EH (cell line): ENCODE results near the gene DPP4.

Experiments used
- DNase-seq: peaks from one replicate; pipeline ENCODE4 v3.0.0-alpha.2; 2015; ENCODE audit warnings: low read depth

The DPP4 gene

GRCh38 chr2:162017233-162017632 is 56.8 kb downstream of the DPP4 start:
- DNase-seq, result no peak

GRCh38 chr2:162016080-162016479 is 57.9 kb downstream of the DPP4 start:
- no peak for DNase-seq

GRCh38 chr2:162014751-162015150 is 59.3 kb downstream of the DPP4 start:
- DNase-seq, result peak; percentile 38

DNA sequence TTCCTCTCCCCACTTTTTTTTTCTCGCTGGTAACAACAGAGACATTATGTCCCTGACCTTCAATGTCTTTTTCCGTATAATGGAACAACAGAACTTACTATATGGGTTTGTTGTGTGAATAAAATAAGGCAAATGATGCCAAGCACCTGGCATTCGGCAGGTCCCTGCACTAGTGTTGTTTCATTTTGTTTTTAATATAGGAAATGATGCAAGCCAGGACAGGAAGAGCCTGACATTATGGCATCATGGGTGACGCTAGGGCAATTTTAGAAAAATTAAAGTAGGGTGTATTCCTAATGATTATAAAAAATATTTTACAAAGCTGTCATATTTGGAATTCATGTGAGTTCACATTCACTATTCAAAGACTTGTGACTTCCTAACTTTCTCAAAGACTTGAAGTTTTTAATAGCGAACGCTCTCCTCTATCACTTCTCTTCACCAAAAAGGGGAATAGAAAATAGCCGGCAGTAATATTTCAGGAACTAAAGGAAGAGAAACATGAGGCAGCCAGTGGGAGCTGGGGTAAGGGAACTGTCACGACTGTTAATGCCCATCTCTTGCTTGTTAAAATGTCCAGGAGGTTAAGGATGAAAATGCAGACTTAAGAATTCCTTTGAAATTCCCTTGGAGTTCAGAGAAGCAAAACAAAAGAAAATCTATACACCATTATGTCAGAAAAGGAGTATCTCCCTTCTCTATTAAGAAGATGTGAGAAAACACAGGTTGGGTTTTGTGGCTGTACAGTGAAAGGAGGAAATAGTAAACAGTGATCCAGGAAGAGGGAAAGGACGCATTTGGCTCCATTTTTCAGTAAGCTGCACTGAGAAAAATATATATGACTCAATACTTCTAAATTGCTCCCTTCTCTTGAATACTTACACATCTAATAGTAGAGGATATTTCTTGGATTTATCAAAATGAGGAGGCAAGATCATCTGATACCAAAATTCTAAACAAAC is 60.2 kb downstream of the DPP4 start:
- no peak for DNase-seq

- DNase-seq, result no peak
Measured at GRCh38 chr2:162012565-162013058, 61.4 kb downstream of the DPP4 start.

- DNase-seq, result no peak
Measured at GRCh38 chr2:162011706-162012564, 62.1 kb downstream of the DPP4 start.

DNA sequence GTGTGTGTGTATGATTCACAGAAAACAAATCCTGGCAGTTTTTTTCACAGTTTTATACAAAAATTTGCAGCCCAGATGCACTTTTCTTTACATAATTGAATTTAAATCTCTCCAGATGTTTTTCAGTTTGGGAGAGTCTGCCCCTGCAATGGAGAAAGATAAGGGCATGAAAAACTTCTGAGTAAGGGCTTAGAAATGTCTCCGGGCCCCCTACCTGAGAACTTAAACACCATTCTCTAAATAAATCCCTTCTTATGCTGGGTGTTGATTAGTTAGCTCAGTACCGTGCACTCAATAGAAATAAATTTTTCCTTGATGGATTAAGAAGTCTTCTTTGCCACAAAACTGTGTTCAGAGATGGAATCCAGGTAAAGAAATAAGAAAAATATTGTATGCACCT is 64.5 kb downstream of the DPP4 start:
- DNase-seq, result no peak

GRCh38 chr2:162007447-162008040 is 66.5 kb downstream of the DPP4 start:
- DNase-seq, result peak; percentile 34

DNA sequence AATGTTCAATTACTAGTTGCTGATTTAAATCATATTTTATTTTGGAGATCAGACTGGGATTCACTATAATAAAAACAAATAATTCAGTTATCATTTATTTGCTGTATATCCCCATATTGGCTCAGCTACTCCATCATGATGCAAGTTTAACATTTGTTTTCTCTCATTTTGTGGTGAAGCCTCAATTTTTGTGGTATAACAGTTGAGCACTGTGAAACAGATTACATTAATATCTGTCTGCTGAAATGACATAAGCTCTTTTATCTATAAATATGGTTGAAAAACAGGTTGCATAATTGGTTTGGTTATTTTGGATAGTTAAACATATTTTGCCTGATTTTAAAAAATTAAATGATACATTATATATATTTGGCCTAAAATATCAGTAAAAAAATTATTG is 67.7 kb downstream of the DPP4 start:
- no peak for DNase-seq

- no peak for DNase-seq
Measured at GRCh38 chr2:162004031-162004430, 70.0 kb downstream of the DPP4 start.

GRCh38 chr2:162002623-162003235 is 71.3 kb downstream of the DPP4 start:
- DNase-seq, result no peak

DNA sequence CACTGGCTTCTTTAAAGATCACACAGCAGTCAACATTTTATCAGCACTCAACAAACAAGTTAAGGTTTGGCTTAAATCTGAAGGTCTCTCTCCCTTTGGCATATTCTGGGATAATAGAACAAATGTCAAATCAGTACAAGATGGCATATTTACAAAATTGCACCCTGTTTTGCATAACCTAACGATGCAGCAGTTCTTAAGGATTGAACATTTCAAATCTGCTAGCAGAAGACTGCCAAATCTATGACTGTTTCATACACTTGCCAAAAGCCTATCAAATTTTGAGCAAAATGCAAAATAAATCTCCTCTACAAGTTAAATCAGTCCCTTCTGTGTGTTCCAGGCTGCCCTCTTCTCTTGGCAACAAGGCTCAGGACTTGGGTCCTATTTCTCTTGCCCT is 73.6 kb downstream of the DPP4 start:
- DNase-seq, result no peak

- DNase-seq, result no peak
Measured at GRCh38 chr2:161999321-161999720, 74.7 kb downstream of the DPP4 start.

DNA sequence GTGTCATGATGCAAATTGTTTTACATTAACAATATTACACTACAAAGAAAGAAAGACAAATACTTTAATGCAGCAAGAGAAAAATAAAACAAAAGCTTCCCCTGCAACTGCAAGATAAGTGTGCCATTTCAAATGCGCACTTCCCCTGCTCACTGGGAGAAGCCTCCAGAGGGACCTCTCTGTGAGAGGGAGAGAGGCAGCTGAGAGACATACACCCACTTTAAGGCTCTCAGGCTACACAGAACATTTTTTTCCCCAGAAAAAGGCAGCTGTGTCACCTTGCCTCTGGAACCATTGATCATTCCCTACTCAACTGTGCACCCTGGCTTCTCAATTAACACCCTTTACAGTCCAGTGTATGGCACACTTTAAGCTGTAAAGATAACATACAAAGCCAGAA is 75.2 kb downstream of the DPP4 start:
- no peak for DNase-seq

- no peak for DNase-seq
Measured at GRCh38 chr2:161997916-161998471, 76.0 kb downstream of the DPP4 start.

- no peak for DNase-seq
Measured at GRCh38 chr2:161995553-161996016, 78.4 kb downstream of the DPP4 start.

DNA sequence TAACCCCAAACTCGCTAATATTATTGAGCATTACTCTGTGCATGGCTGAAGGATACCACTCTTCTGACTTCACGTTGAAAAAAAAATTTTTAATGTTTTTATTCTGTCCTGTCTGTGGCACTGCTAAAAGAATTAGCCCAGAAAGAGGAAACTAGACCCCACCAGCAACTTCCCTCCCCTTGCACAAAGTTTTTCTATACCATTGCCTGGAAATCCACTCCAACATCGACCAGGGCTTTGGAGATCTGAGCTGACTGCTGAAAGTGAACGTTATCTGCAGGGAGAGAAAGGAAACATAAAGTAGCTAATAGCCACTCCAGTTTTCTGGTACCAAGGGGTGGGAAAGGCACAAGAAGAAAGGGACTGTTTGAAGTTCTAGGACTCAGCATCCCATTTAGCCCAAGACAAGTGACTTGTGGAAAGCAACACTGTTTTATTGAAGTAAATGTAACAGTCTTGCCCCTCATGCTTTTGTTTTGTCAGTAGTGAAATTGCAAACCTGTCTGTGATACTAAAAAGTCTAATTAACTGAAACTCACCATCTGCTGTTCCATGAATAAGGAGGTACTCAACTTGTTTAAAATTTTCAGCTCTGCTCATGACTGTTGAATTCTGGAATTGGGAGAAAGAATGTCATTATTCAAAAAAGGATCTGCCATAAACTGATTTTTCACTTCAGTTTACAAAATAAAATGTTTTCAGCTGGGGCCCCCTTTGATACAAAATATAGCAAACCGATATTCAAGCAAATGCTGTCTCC is 79.1 kb downstream of the DPP4 start:
- DNase-seq, result no peak

DNA sequence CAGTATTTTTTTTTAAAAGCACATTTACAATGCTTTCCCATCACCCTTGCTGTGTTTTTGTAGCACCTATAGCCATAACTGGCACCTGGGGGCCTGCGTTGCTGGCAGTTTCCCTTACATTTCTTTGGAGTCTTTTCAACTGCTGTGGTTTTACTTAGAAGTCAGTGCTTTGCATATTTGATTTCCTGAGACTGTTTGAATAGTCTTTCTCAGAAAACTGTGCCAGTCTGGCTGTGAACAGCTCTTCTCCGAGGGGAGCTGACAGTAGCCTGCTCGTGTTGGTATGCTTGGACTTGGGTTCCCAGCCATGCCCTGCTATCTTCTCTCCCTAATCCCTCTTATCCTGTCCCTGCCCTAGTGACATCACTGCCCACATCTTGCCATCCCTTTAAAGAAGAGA is 81.5 kb downstream of the DPP4 start:
- peak; percentile 8 for DNase-seq

GRCh38 chr2:161991991-161992390 is 82.0 kb downstream of the DPP4 start:
- no peak for DNase-seq

GRCh38 chr2:161990741-161991140 is 83.3 kb downstream of the DPP4 start:
- peak; percentile 85 for DNase-seq

GRCh38 chr2:161990036-161990435 is 84.0 kb downstream of the DPP4 start:
- DNase-seq, result no peak
